ENCODE results near the gene C1GALT1. TPM values are rescaled to one million over a fixed set of nuclear protein-coding genes. Genes with fewer than 3 reads are reported as not detected.

The C1GALT1 gene
- total RNA-seq, 1 donor: 9.7 TPM

- DNase-seq (ENCODE audit: low read depth in 2 of 3, low spot score in 2 of 3): no peak
Measured at GRCh38 chr7:7265081-7266075, 83.0 kb downstream of the C1GALT1 start.

- DNase-seq (ENCODE audit: low read depth in 2 of 3, low spot score in 2 of 3): no peak
Measured at GRCh38 chr7:7266257-7266881, 84.0 kb downstream of the C1GALT1 start.

GRCh38 chr7:7271094-7271874, 88.9 kb downstream of the C1GALT1 start:
- no peak for DNase-seq (ENCODE audit: low read depth in 2 of 3, low spot score in 2 of 3)

- no peak for DNase-seq (ENCODE audit: low read depth in 2 of 3, low spot score in 2 of 3)
Measured at GRCh38 chr7:7272294-7272693, 90.0 kb downstream of the C1GALT1 start.

- DNase-seq (ENCODE audit: low read depth in 2 of 3, low spot score in 2 of 3): no peak
Measured at GRCh38 chr7:7274782-7275181, 92.4 kb downstream of the C1GALT1 start.

- peak in 2 of 3 donors; percentile 31 to 65 for DNase-seq (ENCODE audit: low read depth in 2 of 3, low spot score in 2 of 3)
Measured at GRCh38 chr7:7276161-7276560, 93.8 kb downstream of the C1GALT1 start.

- no peak for DNase-seq (ENCODE audit: low read depth in 2 of 3, low spot score in 2 of 3)
Measured at GRCh38 chr7:7290429-7291122, 108.2 kb downstream of the C1GALT1 start.

- DNase-seq (ENCODE audit: low read depth in 2 of 3, low spot score in 2 of 3): peak in 1 of 3 donors; percentile 1
Measured at GRCh38 chr7:7292085-7292484, 109.7 kb downstream of the C1GALT1 start.

GRCh38 chr7:7292608-7293007, 110.3 kb downstream of the C1GALT1 start:
- DNase-seq (ENCODE audit: low read depth in 2 of 3, low spot score in 2 of 3): no peak

GRCh38 chr7:7293092-7293491, 110.7 kb downstream of the C1GALT1 start:
- no peak for DNase-seq (ENCODE audit: low read depth in 2 of 3, low spot score in 2 of 3)

GRCh38 chr7:7294911-7295310, 112.6 kb downstream of the C1GALT1 start:
- DNase-seq (ENCODE audit: low read depth in 2 of 3, low spot score in 2 of 3): no peak

Measured in hematopoietic multipotent progenitor cell (in vitro differentiated cells).